Activated naive CD4-positive, alpha-beta T cell treated with anti-CD3 and anti-CD28 coated beads for 36 hours (primary cell): ENCODE data around the gene SLC45A2. TPM values are rescaled to one million over a fixed set of nuclear protein-coding genes. Genes with fewer than 3 reads are reported as not detected.
"Not testable (repeated sequence)": the region's sequence is repeated elsewhere in the genome, so short reads cannot be mapped to it uniquely, and the experiment has no call there.

Experiments
- CTCF ChIA-PET: fragments of 350-600 bp; sonication (Branson Sonifier 250); formaldehyde crosslinking; loops from one replicate; lab custom pipeline; 2021; ENCODE audit warnings: antibody characterized with exemption; lab: Charles Lee
- DNase-seq: peaks from one replicate; pipeline ENCODE4 v3.0.0-alpha.2; 2020
- H3K27ac Mint-ChIP-seq: one replicate; pipeline ENCODE4 v1.8.0; 2021; ENCODE audit warnings: mild to moderate bottlenecking, mixed read lengths
- H3K27me3 Mint-ChIP-seq: one replicate; pipeline ENCODE4 v1.8.0; 2021; ENCODE audit warnings: low read depth, mixed read lengths
- H3K36me3 Mint-ChIP-seq: one replicate; pipeline ENCODE4 v1.8.0; 2021; ENCODE audit warnings: low read depth, mixed read lengths
- H3K4me1 Mint-ChIP-seq: one replicate; pipeline ENCODE4 v1.8.0; 2021; ENCODE audit warnings: low read depth, mixed read lengths
- H3K4me3 Mint-ChIP-seq: one replicate; pipeline ENCODE4 v1.8.0; 2021; ENCODE audit warnings: mild to moderate bottlenecking, moderate library complexity, mixed read lengths
- H3K9me3 Mint-ChIP-seq: one replicate; pipeline ENCODE4 v1.8.0; 2021; ENCODE audit warnings: mixed read lengths
- intact Hi-C: fragments of 100-400 bp; cut with micrococcal nuclease; formaldehyde crosslinking; loops from one replicate; pipeline ENCODE4 v1.15.1; 2023
- total RNA-seq, 2 experiments: library from RNA; stranded (reverse); gene quantifications; one replicate each; pipeline ENCODE4 v1.2.3, GENCODE V29; 2021

SLC45A2 gene
- total RNA-seq, 2 experiments from 2014 or later = not detected

- no peaks in the 10 kb centered on the region for H3K36me3 Mint-ChIP-seq
- peaks cover 3% of the 10 kb centered on the region for H3K9me3 Mint-ChIP-seq
- DNase-seq = no peak
- H3K27me3 Mint-ChIP-seq = peaks cover 3% of the 10 kb centered on the region
- no peak overlapping the region for H3K27ac Mint-ChIP-seq
- H3K4me1 Mint-ChIP-seq = no peaks in the 10 kb centered on the region
- no peak overlapping the region for H3K4me3 Mint-ChIP-seq
- intact Hi-C loops = no loop called here
- CTCF ChIA-PET = interaction anchor here (0.6 to 1.6 kb wide), 3 partner anchors 17 to 131 kb away, joined by 3 read pairs; no protein-coding TSS in a partner anchor
Observed at GRCh38 chr5:33957577-33958150, 26.8 kb downstream of the SLC45A2 start.

- H3K27ac Mint-ChIP-seq, H3K27me3 Mint-ChIP-seq, H3K36me3 Mint-ChIP-seq, H3K4me3 Mint-ChIP-seq, CTCF ChIA-PET, H3K9me3 Mint-ChIP-seq, DNase-seq, intact Hi-C loops, H3K4me1 Mint-ChIP-seq: not testable (repeated sequence)
Observed at GRCh38 chr5:33952175-33952574, 32.3 kb downstream of the SLC45A2 start.

GRCh38 chr5:33944543-33945132 lies 39.9 kb downstream of the SLC45A2 start:
- H3K27ac Mint-ChIP-seq = no peak overlapping the region
- H3K4me1 Mint-ChIP-seq = no peaks in the 10 kb centered on the region
- DNase-seq = no peak
- no peaks in the 10 kb centered on the region for H3K9me3 Mint-ChIP-seq
- no peak overlapping the region for H3K4me3 Mint-ChIP-seq
- intact Hi-C loops = no loop called here
- CTCF ChIA-PET = interaction anchor here (1.4 kb wide), 1 partner anchor 25 kb away, joined by 4 read pairs; no protein-coding TSS in a partner anchor
- H3K36me3 Mint-ChIP-seq = no peaks in the 10 kb centered on the region
- peaks cover 23% of the 10 kb centered on the region for H3K27me3 Mint-ChIP-seq

GRCh38 chr5:33941090-33941489 lies 43.4 kb downstream of the SLC45A2 start:
- Mint-ChIP-seq H3K4me1 (peaks cover 8% of the 10 kb centered on the region), H3K4me3 (no peak overlapping the region), H3K27me3 (peaks cover 47% of the 10 kb centered on the region), H3K27ac (no peak overlapping the region), H3K36me3 (no peaks in the 10 kb centered on the region), H3K9me3 (no peaks in the 10 kb centered on the region)
- intact Hi-C loops = no loop called here
- no peak for DNase-seq
- CTCF ChIA-PET = interaction anchor here (1.3 kb wide), 1 partner anchor 17 kb away, joined by 3 read pairs; no protein-coding TSS in a partner anchor

- Mint-ChIP-seq H3K4me3 (no peak overlapping the region), H3K27ac (no peak overlapping the region), H3K9me3 (no peaks in the 10 kb centered on the region), H3K36me3 (no peaks in the 10 kb centered on the region), H3K4me1 (peaks cover 8% of the 10 kb centered on the region), H3K27me3 (peaks cover 56% of the 10 kb centered on the region)
- intact Hi-C loops = loop anchor here (5.0 kb wide), 2 partner anchors 33 to 1227 kb away; partner anchors contain the start of gene NPR3
- DNase-seq = no peak
- CTCF ChIA-PET = interaction anchor here (1.3 kb wide), 1 partner anchor 19 kb away, joined by 3 read pairs; no protein-coding TSS in a partner anchor
Observed at GRCh38 chr5:33939556-33940262, 44.8 kb downstream of the SLC45A2 start.

- H3K4me1 Mint-ChIP-seq = peaks cover 8% of the 10 kb centered on the region
- intact Hi-C loops = loop anchor here (5.0 kb wide), 2 partner anchors 33 to 1227 kb away; partner anchors contain the start of gene NPR3
- no peaks in the 10 kb centered on the region for H3K9me3 Mint-ChIP-seq
- no peak overlapping the region for H3K4me3 Mint-ChIP-seq
- CTCF ChIA-PET = no interaction called here
- no peak overlapping the region for H3K27ac Mint-ChIP-seq
- no peaks in the 10 kb centered on the region for H3K36me3 Mint-ChIP-seq
- no peak for DNase-seq
- H3K27me3 Mint-ChIP-seq = peaks cover 56% of the 10 kb centered on the region
Observed at GRCh38 chr5:33938881-33939280, 45.6 kb downstream of the SLC45A2 start.

GRCh38 chr5:33938507-33938796 lies 46.0 kb downstream of the SLC45A2 start:
- Mint-ChIP-seq H3K36me3 (no peaks in the 10 kb centered on the region), H3K27ac (no peak overlapping the region), H3K4me1 (peaks cover 8% of the 10 kb centered on the region), H3K4me3 (no peak overlapping the region), H3K9me3 (no peaks in the 10 kb centered on the region), H3K27me3 (peaks cover 56% of the 10 kb centered on the region)
- intact Hi-C loops = loop anchor here (5.0 kb wide), 2 partner anchors 34 to 1226 kb away; partner anchors contain the start of gene NPR3
- DNase-seq = no peak
- CTCF ChIA-PET = no interaction called here

- H3K27me3 Mint-ChIP-seq = peaks cover 56% of the 10 kb centered on the region
Observed at GRCh38 chr5:33937707-33938506, 46.6 kb downstream of the SLC45A2 start.

GRCh38 chr5:33937017-33937706 lies 47.3 kb downstream of the SLC45A2 start:
- DNase-seq = no peak
- peaks cover 53% of the 10 kb centered on the region for H3K27me3 Mint-ChIP-seq
- H3K9me3 Mint-ChIP-seq = no peaks in the 10 kb centered on the region
- no peak overlapping the region for H3K4me3 Mint-ChIP-seq
- peaks cover 8% of the 10 kb centered on the region for H3K4me1 Mint-ChIP-seq
- intact Hi-C loops = loop anchor here (5.0 kb wide), 2 partner anchors 35 to 1225 kb away; partner anchors contain the start of gene NPR3
- CTCF ChIA-PET = interaction anchor here (3.3 kb wide), 1 partner anchor 348 kb away, joined by 21 read pairs; no protein-coding TSS in a partner anchor
- no peak overlapping the region for H3K27ac Mint-ChIP-seq
- H3K36me3 Mint-ChIP-seq = no peaks in the 10 kb centered on the region

More at GRCh38 chr5:33937707-33938506, 46.6 kb downstream of the SLC45A2 start:
- Mint-ChIP-seq H3K9me3 (no peaks in the 10 kb centered on the region), H3K36me3 (no peaks in the 10 kb centered on the region), H3K4me3 (no peak overlapping the region), H3K27ac (no peak overlapping the region), H3K4me1 (peaks cover 8% of the 10 kb centered on the region)
- no peak for DNase-seq
- intact Hi-C loops = loop anchor here (5.0 kb wide), 2 partner anchors 34 to 1226 kb away; partner anchors contain the start of gene NPR3
- CTCF ChIA-PET = no interaction called here

GRCh38 chr5:33936381-33937016 lies 48.0 kb downstream of the SLC45A2 start, which contains the start of gene RXFP3:
Gene RXFP3 (plus strand): TSS chr5:33936386. CDS start chr5:33936741, 355 bp downstream.
- Mint-ChIP-seq H3K9me3 (no peaks in the 10 kb centered on the region), H3K4me3 (no peak within 1 kb of the TSS), H3K4me1 (peaks cover 8% of the 10 kb centered on the region), H3K27me3 (peaks cover 50% of the 10 kb centered on the region), H3K36me3 (no peaks in the 10 kb centered on the region), H3K27ac (no peak within 1 kb of the TSS)
- intact Hi-C loops = loop anchor here (5.0 kb wide), 2 partner anchors 36 to 1224 kb away; partner anchors contain the start of gene NPR3
- DNase-seq = no peak
- CTCF ChIA-PET = interaction anchor here (0.7 to 3.3 kb wide), 6 partner anchors 30 to 1806 kb away, joined by 4 to 21 read pairs (median 12); no protein-coding TSS in a partner anchor

- no peaks in the 10 kb centered on the region for H3K36me3 Mint-ChIP-seq
- CTCF ChIA-PET = interaction anchor here (0.7 to 3.3 kb wide), 11 partner anchors 13 to 1805 kb away, joined by 3 to 21 read pairs (median 7); partner anchors contain the start of gene ADAMTS12
- no peaks in the 10 kb centered on the region for H3K9me3 Mint-ChIP-seq
- H3K27me3 Mint-ChIP-seq = peaks cover 46% of the 10 kb centered on the region
- peak; percentile 58 for DNase-seq
- no peak overlapping the region for H3K4me3 Mint-ChIP-seq
- H3K27ac Mint-ChIP-seq = no peak overlapping the region
- peaks cover 8% of the 10 kb centered on the region for H3K4me1 Mint-ChIP-seq
- intact Hi-C loops = loop anchor here (5.0 kb wide), 2 partner anchors 36 to 1224 kb away; partner anchors contain the start of gene NPR3
Observed at GRCh38 chr5:33936004-33936380, 48.5 kb downstream of the SLC45A2 start.
